22Rv1 (cell line): Measurements from ENCODE around the gene DOCK3.
A peak's percentile ranks its signal among the peaks of the same experiment; 100 is the strongest.

Experiments used
- H3K27ac ChIP-seq: fragments of 450-650 bp; 2 replicates; pipeline ENCODE4 v1.5.1; 2017
- ZFX ChIP-seq: fragments of 450-650 bp; IDR thresholded peaks from 2 replicates; pipeline ENCODE4 v1.6.1; 2017; ENCODE audit warnings: antibody characterized with exemption, borderline replicate concordance
- TF ChIP-seq, protein P1 (sequence below): fragments of 450-650 bp; IDR thresholded peaks from 2 replicates; pipeline ENCODE4 v1.5.1; 2017; ENCODE audit warnings: mild to moderate bottlenecking

Gene DOCK3

DNA sequence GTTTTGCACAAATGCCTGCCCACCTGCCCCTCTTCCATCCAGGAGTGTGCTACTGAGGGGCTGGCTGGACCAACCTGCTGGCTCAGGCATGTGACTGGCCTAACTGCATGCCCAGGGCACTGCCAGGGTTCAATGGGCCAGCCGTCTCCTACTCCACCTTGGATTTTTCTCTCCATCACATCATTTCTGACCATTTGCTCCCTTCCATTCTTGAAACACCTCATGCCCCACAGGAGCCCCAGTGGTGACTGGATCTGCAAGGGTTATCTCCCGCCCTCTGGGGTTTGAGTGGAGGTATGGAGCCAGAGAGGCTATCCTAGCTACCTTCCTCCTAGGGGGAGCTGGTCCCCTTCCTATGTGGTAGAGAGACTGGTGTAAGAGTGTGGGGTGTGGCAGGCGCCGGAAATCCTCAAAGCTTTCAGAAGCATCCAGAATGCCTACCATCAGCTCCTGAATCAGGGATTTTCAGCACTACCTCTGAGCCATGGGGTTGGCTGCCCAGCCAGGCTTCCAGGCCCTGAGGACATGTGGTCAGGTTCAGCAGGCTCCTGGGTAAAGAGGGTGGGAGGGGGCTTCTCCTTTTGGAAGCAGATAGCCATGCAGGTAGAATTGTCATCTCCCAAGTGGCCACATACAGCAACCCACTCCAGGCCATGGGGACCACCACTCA lies 707.5 kb downstream of the DOCK3 start:
- peak overlapping the region; percentile 89; the same call in 1 of the 2 replicates for H3K27ac ChIP-seq
- TF ChIP-seq, protein P1, sequence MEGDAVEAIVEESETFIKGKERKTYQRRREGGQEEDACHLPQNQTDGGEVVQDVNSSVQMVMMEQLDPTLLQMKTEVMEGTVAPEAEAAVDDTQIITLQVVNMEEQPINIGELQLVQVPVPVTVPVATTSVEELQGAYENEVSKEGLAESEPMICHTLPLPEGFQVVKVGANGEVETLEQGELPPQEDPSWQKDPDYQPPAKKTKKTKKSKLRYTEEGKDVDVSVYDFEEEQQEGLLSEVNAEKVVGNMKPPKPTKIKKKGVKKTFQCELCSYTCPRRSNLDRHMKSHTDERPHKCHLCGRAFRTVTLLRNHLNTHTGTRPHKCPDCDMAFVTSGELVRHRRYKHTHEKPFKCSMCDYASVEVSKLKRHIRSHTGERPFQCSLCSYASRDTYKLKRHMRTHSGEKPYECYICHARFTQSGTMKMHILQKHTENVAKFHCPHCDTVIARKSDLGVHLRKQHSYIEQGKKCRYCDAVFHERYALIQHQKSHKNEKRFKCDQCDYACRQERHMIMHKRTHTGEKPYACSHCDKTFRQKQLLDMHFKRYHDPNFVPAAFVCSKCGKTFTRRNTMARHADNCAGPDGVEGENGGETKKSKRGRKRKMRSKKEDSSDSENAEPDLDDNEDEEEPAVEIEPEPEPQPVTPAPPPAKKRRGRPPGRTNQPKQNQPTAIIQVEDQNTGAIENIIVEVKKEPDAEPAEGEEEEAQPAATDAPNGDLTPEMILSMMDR, result no peak
- no peak for TF ChIP-seq ZFX

DNA sequence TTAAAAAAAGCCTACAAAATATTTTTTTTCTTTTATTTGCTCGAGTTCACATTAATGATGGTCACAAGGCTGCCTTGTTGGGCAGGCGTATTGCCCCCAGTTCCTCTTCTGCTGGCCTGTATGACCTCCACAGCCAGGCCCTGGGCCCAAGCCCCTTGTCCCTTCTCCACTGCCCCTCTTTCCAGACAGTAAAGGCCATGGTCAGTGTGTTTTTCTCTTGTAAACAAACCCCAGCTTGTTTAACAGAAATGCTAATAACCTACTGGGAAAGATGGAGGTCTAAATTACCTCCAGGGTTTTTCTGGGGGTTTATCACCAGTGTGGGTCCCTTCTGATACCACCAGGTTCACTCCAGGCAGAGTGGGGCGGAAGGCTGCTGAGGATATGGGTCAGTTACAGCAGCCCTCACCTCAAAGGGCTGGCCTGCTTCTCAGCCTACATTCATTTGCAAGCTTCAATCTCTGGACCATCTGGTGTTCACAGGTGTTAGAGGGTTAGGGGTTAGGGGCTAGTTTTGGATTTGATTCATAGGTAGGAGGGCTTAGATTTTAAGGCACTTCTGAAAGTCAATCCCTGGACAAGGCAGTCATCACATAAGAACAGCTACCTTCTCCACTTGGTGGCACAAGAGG lies 708.3 kb downstream of the DOCK3 start:
- H3K27ac ChIP-seq, result peak overlapping the region; percentile 89
- TF ChIP-seq, protein P1, result no peak
- TF ChIP-seq ZFX, result no peak

DNA sequence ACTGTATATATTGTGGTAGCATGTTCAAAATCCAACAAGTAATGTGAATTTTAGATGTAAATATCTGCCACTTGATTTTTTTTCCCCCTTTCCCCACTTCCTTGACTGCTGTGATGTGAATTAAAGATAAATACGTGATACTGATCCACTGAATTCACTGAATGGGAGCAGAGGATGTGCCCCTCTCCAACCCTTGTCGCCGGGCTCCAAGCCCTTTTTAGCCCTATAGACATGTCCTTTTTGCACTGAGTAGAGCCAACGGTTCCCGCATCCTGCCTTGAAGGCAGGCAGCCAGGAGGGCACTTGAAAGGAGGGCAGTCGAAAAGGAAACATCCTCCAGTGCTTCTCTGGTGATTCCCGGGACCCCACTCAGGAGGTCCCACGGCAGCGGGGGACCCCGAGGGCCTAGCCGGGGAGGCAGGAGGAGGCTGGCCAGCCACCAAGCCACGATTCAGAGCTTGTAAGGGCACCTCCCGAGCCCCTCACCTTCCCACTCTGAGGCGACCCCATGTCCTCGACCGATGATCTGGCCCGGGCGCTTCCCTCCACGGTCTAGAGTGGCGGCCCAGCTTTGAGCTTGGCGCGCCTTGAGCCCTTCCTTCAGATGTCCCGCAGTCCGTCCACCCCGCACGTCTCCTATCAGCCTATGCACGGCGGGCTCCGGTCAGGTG lies 709.5 kb downstream of the DOCK3 start:
- no peak for TF ChIP-seq ZFX
- TF ChIP-seq, protein P1, result no peak
- peak overlapping the region; percentile 89 for H3K27ac ChIP-seq

DNA sequence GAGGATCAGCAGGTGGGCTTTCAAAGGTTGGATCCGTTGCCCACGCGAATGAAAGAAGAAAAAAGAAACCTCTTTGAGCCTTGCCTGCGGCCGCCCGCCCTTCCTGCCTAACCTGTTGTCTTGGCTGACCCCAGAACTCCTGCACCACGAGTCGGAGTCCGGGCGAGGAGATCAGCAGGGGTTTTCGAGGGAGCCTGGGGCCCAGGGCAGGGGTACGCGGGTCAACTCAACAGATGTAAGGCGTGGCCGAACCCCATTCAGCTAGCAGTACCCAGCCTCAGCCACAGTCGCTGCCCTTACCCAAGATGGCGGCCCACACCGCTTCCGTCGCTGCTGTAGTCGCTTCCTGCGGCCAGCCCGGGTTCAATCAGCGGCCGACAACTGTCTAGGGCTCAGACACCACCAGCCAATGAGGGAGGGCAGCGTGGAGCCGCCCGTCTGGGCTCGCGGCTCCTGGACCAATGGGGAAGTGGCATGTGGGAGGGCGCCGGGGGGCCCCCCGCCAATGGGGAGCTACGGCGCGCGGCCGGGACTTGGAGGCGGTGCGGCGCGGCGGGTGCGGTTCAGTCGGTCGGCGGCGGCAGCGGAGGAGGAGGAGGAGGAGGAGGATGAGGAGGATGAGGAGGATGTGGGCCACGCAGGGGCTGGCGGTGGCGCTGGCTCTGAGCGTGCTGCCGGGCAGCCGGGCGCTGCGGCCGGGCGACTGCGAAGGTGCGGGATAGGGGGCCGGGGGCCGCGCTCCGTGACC lies 710.2 kb downstream of the DOCK3 start, which contains the start of gene MANF:
TSS of gene MANF (plus strand) at position 566 of the 748 bp plus-strand sequence. CDS start at position 618, 52 bp downstream.
- no peak for TF ChIP-seq ZFX
- TF ChIP-seq, protein P1, result no peak
- H3K27ac ChIP-seq, result peak within 1 kb of the TSS; percentile 89

DNA sequence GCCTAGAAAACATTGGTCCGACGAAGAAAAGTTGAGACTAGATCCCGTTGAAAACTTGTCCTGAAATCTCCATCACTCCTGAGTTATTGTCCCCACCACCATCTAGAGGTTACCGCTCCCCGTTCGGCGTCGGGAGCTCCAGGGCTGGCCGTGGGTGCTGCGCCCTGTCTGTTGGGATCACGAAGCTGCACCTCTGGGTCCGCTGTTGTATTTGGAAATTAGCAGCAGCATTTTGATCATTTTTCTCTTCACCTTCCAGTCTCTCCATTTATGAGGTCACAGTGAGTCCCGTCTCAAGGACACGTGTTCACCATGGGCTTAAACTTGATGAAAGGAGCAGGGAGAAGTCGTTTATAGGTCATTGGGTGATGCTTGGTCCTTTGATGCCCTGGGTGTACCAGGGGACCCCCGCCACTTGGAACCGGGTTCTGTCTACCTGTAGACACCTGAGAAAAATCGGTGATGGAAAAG lies 710.9 kb downstream of the DOCK3 start:
- H3K27ac ChIP-seq, result peak overlapping the region; percentile 89
- no peak for TF ChIP-seq ZFX
- TF ChIP-seq, protein P1, result no peak

DNA sequence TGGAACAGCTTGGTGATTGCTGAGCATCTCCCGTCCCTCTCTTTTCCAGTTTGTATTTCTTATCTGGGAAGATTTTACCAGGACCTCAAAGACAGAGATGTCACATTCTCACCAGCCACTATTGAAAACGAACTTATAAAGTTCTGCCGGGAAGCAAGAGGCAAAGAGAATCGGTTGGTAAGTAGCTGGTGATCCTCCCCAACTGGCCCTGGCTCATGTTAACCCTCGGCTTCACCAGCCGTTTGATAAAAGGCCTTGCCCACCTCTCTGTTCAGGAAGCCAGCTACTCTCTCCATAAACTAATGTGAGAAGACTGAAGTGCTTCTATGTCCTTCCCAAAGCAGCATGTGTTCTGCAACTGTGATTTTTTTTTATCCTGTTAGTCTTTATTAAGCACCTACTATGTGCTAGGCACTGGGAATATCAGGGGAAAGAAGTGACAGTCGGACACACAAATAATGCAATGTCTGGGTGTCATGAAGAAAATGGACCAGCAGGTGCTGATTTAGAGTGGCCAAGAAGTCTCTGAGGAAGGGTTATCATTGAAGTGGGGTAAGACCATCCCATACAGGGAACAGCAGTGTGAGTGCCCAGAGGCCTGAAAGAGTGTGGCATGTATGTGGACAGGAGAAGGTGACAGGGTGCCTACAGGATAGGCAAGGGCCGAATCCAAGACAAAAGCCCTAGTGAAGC lies 711.6 kb downstream of the DOCK3 start:
- no peak for TF ChIP-seq ZFX
- TF ChIP-seq, protein P1, result no peak
- H3K27ac ChIP-seq, result peak overlapping the region; percentile 89
